ENCODE measurements around the gene HMGB2.

The HMGB2 gene

GRCh38 chr4:173334085-173334890 is at the start of gene HMGB2:
HMGB2 (minus strand) TSS chr4:173334358; CDS start chr4:173333649, 709 bp downstream.
- peak; percentile 96 for DNase-seq

DNA sequence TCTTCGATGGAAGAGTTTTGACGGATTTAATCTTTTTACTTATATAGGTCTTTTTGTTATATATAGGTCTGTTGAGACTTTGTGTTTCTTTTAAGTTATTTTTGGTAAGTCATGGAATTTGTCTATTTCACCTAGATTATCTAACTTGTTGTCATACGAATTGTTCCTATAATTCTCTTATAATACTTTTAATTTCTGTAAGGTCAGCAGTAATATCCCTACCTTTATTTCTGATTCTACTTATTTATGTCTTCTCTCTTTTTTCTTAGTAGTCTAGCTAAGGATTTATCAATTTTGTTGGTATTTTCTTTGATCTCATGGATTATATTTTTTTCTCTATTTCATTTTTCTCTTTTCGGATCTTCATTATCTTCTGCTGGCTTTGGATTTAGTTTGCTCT is 48.2 kb upstream of the HMGB2 start:
- no peak for DNase-seq

DNA sequence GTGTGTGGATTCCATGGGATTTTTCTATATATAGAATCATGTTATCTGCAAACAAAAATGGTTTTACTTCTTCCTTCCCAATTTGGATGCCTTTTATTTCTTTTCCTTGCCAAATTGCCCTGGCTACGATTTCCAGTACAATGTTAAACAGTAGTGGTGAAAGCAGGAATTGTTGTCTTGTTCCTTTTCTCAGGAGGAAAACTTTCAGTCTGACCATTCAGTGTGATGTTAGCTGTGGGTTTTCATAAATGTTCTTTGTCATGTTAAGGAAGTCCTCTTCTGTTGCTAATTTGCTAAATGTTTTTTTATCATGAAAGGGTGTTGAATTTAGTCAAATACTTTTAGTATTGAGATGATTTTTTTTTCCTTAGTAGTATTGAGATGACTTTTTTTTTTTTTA is 47.5 kb upstream of the HMGB2 start:
- no peak for DNase-seq

- no peak for DNase-seq
Measured at GRCh38 chr4:173380987-173381386, 46.8 kb upstream of the HMGB2 start.

DNA sequence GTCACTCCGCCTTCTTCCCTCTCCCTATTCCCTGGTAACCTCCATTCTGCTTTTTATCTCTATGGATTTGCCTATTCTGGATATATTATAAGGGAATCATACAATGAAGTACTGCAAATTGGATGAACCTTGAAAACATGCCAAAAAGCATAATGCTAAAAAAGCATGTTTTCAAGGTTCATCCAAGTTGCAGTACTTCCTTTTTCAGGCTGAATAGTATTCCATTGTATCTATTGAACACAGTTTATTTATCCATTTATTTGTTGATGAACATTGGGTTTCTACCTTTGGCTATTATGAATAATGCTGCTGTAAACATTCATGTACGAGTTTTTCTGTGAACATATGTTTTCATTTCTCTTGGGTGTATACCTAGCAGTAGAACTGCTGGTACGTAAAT is 45.8 kb upstream of the HMGB2 start:
- DNase-seq, result no peak

DNA sequence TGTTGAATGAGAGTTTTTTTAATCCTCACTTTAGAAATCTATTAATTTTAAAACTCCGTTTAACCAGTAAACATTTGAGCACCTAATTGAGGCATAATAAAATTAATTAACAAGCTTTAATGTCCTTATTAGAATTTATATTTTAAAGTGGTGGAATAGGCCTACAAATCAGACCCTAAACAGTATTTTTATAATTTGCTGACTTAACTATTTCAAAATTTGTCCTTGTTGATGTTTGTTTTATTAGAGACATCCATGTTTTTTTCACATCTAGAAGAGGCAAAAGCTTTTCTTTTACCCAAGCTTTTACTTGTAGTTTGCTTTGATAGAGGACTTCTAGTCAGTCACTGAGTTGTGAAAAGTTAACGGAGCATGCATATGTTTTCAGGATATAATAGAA is 40.4 kb upstream of the HMGB2 start:
- DNase-seq, result no peak

- peak; percentile 58 for DNase-seq
Measured at GRCh38 chr4:173371292-173372192, 37.4 kb upstream of the HMGB2 start.

DNA sequence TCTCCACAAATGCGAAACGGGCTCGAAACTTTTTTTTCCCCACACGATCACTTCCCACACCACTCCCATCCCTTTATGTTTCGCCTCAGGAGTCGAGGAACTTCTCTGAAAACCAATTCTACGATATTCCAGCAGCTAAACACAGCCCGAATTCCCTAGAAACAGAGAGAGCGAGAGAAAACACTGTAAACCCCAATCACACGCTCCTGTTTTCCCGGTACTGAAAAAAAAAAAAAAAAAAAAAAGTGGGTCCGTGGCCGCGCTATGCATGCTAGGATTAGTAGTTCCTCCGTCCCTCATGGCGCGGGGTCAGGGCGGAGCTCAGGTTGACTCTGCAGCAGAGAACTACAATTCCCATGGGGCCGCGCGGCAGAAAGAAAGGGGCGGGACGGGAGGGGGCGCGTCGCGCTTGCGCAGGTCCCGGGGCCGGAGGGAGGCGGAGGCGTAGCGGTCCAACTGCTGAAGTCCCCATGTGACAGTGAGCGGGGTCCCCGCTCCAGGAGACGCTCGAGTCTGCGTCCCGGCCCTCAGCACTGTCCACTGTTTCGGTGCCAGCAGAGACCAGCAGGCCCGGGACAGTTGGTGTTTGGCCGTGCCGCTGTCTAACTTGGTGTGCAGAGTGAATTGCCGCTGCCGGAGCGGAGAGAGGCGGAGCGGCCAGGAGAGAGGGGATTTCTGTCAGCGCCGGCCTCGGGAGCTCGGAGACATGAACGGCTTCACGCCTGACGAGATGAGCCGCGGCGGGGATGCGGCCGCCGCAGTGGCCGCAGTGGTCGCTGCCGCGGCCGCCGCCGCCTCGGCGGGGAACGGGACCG is 36.5 kb upstream of the HMGB2 start, which contains the start of gene SAP30:
Gene SAP30 (plus strand): TSS at position 478 of the 815 bp plus-strand sequence. CDS start 229 bp downstream, at position 707.
- DNase-seq, result peak; percentile 90

DNA sequence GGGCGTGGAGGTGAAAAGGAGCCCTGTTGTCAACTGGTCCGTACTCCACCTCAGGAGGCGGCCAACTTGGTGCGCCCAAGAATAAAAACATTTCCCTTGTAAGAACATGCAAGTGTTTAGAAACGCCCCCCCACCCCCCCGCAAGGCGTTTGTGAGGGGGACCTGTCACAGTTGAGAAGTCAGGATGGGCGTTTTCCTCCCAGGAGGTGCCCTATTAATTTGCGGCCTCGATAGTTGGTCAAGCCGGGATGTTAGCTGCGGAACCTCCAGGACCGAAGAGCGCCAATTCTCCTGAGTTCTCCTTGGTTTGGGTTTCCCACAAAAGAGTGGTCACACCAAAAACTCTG is 35.9 kb upstream of the HMGB2 start:
- no peak for DNase-seq

- DNase-seq, result no peak
Measured at GRCh38 chr4:173367946-173368345, 33.8 kb upstream of the HMGB2 start.

GRCh38 chr4:173367285-173367684 is 33.1 kb upstream of the HMGB2 start:
- DNase-seq, result no peak

DNA sequence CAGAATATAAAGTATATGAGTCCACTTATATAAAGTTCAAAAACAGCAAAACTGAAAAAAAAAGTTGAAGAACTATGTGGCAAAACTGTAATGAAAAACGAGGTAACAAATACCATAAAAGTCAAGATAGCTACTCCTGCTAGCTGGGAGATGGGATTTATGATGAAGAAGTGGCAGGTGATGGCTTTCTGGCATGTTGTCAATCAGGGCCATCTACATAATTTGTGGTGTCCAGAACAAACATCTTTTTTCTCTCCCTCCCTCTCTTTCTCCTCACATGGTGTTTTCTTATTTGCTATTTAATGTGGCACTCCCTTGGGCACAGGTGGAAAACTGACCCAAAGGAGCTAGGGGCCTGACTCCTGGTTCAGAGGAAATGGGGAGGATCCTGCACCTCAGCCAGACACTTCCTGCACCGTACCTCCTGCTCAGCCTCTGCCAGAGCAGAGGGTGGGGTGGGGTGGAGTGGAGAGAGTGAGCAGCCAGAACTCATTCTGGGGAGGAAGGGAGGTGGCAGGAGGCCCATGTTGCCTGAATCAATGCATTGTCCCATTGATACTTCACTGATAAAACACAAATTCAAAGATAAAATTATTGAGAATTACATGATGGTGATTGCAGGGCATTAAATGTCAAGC is 31.3 kb upstream of the HMGB2 start:
- no peak for DNase-seq

DNA sequence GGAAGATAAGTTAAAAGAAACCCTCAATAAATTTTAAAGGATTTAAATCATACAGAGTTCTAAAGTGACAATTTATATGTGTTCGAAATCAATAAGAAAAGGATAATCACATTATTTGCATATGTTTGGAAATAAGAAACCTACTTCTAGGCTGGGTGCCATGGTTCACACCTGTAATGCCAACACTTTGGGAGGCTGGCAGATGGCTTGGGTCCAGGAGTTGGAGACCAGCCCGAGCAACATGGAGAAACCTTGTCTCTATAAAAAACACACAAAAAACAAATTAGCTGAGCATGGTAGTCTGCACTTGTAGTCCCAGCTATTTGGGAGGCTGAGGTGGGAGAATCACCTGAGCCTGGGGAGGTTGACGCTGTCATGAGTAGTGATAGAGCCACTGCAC is 28.5 kb upstream of the HMGB2 start:
- no peak for DNase-seq

- no peak for DNase-seq
Measured at GRCh38 chr4:173360587-173361221, 26.5 kb upstream of the HMGB2 start.

DNA sequence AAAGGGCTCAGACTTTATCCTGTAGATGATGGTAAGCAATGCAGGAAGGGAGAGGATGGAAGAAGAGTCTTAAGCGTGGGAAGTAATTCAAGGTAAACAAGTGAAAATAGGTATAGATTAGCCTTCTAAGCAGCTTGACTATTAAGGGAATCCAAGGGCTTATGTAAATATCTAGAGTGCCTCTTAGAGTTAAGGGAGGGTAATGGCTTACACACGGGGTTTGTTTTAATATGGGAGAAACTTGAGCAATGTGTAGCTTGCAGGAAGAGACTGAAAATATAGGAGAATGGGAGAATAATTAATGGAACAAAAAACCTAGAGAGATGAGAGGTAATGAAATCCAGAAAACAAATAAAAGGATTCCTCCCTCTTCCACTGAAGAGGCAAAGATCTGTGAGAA is 23.8 kb upstream of the HMGB2 start:
- peak; percentile 26 for DNase-seq

DNA sequence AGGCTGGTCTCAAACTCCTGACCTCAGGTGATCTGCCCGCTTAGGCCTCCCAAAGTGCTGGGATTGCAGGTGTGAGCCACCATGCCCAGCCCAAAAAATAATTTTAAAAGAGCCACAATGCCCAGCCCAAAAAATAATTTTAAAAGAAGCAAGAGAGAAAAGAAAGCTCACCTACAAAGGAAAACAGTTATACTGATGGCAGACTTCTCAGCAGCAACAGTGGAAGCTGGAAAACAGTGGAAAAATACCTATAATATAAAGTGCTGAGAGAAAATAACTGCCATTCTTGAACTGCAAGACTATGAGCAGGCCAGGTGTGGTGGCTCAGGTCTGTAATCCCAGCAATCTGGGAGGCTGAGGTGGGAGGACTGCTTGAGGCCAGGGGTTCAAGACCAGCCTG is 13.3 kb upstream of the HMGB2 start:
- no peak for DNase-seq

DNA sequence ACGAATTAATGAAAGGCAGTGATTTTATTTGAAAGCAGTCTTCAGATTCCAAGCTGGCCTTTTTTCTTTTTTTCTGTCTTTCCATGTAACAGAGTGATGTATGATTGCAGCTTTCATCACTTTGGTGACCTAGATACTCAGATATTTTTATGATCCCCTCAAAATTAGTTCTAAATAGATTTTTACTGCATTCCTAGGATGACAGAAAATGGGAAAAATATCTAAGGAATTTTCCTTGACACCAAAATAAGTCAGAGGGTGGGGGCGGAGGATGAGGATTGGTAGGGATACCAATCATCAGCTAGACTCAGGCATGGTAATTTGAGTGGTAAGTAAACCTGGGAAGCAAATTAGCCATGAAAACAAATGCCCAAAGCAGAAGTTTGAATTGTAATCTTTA is 11.9 kb upstream of the HMGB2 start:
- no peak for DNase-seq

- DNase-seq, result no peak
Measured at GRCh38 chr4:173345648-173346047, 11.5 kb upstream of the HMGB2 start.

DNA sequence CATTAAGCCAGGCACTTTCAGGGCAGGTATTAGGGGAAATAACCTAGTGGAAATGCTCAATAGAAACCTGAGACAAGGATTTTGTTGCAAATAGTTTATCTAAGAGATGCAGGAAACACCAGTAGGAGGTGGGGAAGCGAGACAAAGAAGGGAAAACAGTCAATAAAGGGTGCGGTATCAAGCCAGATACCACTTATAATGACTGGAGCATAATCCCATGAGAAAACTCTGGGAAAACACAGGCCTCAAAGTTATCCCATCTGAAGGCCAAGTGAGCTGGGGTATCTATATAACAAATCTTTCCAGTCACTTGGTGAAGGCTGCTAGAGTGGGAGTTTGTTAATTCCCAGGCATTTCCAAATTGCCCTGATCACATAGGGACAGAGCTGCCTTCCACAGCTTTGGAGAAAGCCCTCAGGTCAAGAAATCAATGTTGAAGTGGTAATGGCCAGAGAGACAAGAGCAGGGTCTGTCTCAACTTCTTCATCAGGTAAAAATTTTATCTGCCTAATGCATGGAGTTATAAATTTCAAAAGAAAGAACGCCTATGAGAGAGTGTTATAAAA is 9.8 kb upstream of the HMGB2 start:
- no peak for DNase-seq

DNA sequence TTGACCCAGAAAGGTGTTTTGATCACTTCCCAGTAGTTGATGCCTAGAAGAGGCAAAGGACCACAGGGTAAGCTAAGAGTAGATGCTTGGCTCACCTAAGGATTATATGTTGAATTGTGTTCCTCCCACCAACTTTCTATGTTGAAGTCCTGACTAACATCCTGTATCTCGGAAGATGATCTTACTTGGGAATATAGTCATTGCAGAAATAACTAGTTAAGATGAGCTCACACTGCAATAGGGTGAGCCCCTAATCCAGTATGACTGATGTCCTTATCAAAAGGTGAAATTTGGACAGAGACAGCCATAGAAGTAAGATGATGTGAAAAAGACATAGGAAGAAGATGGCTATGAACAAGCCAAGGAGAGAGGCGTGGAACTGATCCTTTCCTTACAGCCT is 3.3 kb upstream of the HMGB2 start:
- no peak for DNase-seq

DNA sequence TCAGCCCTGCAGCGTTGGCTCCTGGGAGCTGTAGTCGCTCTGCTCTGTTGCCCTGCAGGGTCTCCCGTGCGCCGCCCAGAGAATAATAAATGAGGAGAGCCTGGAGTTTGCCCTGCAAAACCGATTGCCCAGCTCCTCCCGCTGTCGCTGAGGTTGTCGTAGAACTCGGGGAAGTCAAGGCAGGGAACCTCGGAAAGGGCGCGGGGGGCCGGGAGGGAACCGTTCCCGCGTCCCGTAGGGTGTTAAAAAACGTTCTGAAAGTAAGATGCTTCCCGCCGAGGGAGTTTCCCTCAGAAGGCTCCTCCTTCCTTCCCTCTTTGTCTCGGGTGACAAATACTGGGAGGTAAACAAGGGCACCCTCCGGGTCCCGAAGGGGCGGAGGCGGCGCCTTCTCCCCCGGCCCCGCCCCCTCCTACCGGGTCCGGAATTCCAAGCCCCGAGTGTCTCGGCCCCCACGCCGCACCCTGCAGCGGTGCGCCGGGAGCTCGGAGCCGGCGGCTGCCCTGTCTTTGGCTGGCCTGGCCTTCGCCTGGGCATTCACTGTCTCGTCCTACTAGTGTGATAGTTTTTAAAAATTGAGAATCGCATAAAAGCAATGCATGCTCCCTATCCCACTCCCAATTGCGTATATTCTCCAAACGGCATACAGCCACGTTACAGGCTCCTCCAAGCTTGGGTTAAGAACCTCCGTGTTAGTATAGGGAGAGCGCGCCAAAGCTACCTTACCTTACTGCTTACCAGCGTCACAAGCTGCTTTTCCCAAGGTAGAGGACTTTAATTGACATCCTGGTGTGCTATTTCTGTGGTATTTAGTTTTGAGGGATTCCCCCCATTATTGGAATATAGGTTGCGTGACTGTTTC is 964 bp upstream of the HMGB2 start:
- peak; percentile 82 for DNase-seq
